ENCODE results near the gene ZC3H12A.

GRCh38 chr1:37465593-37466517, 8.5 kb upstream of the ZC3H12A start:
- no peak for TF ChIP-seq CTCF (IDR thresholded peaks at IDR 0.05)
- TF ChIP-seq EZH2 (IDR thresholded peaks at IDR 0.05; ENCODE audit: borderline replicate concordance, insufficient read depth, low read depth, low read length, poor library complexity, severe bottlenecking), result no peak
